H9 (cell line): ENCODE data around the gene GPATCH1. TPM values are rescaled to one million over a fixed set of nuclear protein-coding genes. Genes with fewer than 3 reads are reported as not detected.

Experiments used
- DNase-seq: peaks from one replicate; pipeline ENCODE4 v3.0.0-alpha.2; 2017
- H2AFZ ChIP-seq: one replicate; pipeline ENCODE4 v1.6.1; 2013; ENCODE audit warnings: mild to moderate bottlenecking, low read length, control low read depth, moderate library complexity
- H2AK5ac ChIP-seq: 2 replicates; pipeline ENCODE4 v1.6.1; 2013; ENCODE audit warnings: low read length, control low read depth, mixed read lengths; ENCODE audit not compliant: insufficient read length
- H2BK120ac ChIP-seq: one replicate; pipeline ENCODE4 v1.6.1; 2013; ENCODE audit warnings: low read depth, mild to moderate bottlenecking, low read length, control low read depth, inconsistent platforms; ENCODE audit not compliant: poor library complexity, severe bottlenecking
- H2BK12ac ChIP-seq: 2 replicates; pipeline ENCODE4 v1.6.1; 2013; ENCODE audit warnings: low read length, control low read depth, mixed read lengths, low read depth; ENCODE audit not compliant: insufficient read length
- H2BK15ac ChIP-seq: 2 replicates; pipeline ENCODE4 v1.6.1; 2013; ENCODE audit warnings: low read depth, low read length, control low read depth
- H2BK20ac ChIP-seq: one replicate; pipeline ENCODE4 v1.6.1; 2013; ENCODE audit warnings: low read depth, mild to moderate bottlenecking, low read length, control low read depth, inconsistent platforms; ENCODE audit not compliant: poor library complexity, severe bottlenecking
- H2BK5ac ChIP-seq: 2 replicates; pipeline ENCODE4 v1.6.1; 2013; ENCODE audit warnings: low read length, control low read depth, mixed read lengths; ENCODE audit not compliant: insufficient read length
- H3K14ac ChIP-seq: 2 replicates; pipeline ENCODE4 v1.6.1; 2013; ENCODE audit warnings: low read length, control low read depth; ENCODE audit not compliant: insufficient read depth
- H3K18ac ChIP-seq: 2 replicates; pipeline ENCODE4 v1.6.1; 2013; ENCODE audit warnings: low read depth, mild to moderate bottlenecking, mixed read lengths, low read length, control low read depth; ENCODE audit not compliant: insufficient read length
- H3K23ac ChIP-seq: 2 replicates; pipeline ENCODE4 v1.6.1; 2013; ENCODE audit warnings: low read length, control low read depth, mixed read lengths, low read depth; ENCODE audit not compliant: insufficient read length
- H3K23me2 ChIP-seq: 2 replicates; pipeline ENCODE4 v1.6.1; 2013; ENCODE audit warnings: low read depth, mild to moderate bottlenecking, mixed read lengths, low read length, control low read depth; ENCODE audit not compliant: insufficient read length, poor library complexity, severe bottlenecking
- H3K27ac ChIP-seq: 2 replicates; pipeline ENCODE4 v1.5.1; 2013; ENCODE audit warnings: low read length, control low read depth, mixed read lengths, low read depth; ENCODE audit not compliant: insufficient read length
- H3K27me3 ChIP-seq: 2 replicates; pipeline ENCODE4 v1.6.1; 2013; ENCODE audit warnings: low read length, control low read depth, inconsistent platforms; ENCODE audit not compliant: insufficient read depth
- H3K4ac ChIP-seq: 2 replicates; pipeline ENCODE4 v1.6.1; 2013; ENCODE audit warnings: low read depth, mild to moderate bottlenecking, control low read depth, inconsistent platforms, low read length, moderate library complexity
- H3K4me1 ChIP-seq: 2 replicates; pipeline ENCODE4 v1.6.1; 2013; ENCODE audit warnings: low read length, control low read depth, inconsistent platforms; ENCODE audit not compliant: insufficient read depth
- H3K4me2 ChIP-seq: 2 replicates; pipeline ENCODE4 v1.6.1; 2013; ENCODE audit warnings: low read length, control low read depth, mixed read lengths; ENCODE audit not compliant: insufficient read length, insufficient read depth
- H3K56ac ChIP-seq: 2 replicates; pipeline ENCODE4 v1.6.1; 2013; ENCODE audit warnings: low read depth, mild to moderate bottlenecking, mixed read lengths, low read length, control low read depth; ENCODE audit not compliant: insufficient read length
- H3K79me1 ChIP-seq: 2 replicates; pipeline ENCODE4 v1.6.1; 2013; ENCODE audit warnings: low read depth, mild to moderate bottlenecking, moderate library complexity, low read length, control low read depth, inconsistent platforms; ENCODE audit not compliant: insufficient read depth, poor library complexity, severe bottlenecking
- H3K79me2 ChIP-seq: 2 replicates; pipeline ENCODE4 v1.6.1; 2013; ENCODE audit warnings: low read length, control low read depth, inconsistent platforms; ENCODE audit not compliant: insufficient read depth
- H3K9ac ChIP-seq: 2 replicates; pipeline ENCODE4 v1.6.1; 2013; ENCODE audit warnings: low read length, control low read depth, mixed read lengths; ENCODE audit not compliant: insufficient read length; ENCODE audit errors: extremely low read depth
- H3K9me3 ChIP-seq: one replicate; pipeline ENCODE4 v1.6.1; 2013; ENCODE audit warnings: low read depth, low read length, inconsistent platforms; ENCODE audit not compliant: control insufficient read depth
- H3T11ph ChIP-seq: one replicate; pipeline ENCODE4 v1.6.1; 2013; ENCODE audit warnings: mild to moderate bottlenecking, low read length, control low read depth, inconsistent platforms
- H4K20me1 ChIP-seq: one replicate; pipeline ENCODE4 v1.6.1; 2013; ENCODE audit not compliant: control insufficient read depth, insufficient read length, insufficient read depth
- H4K5ac ChIP-seq: 2 replicates; pipeline ENCODE4 v1.6.1; 2013; ENCODE audit warnings: low read depth, mild to moderate bottlenecking, mixed read lengths, low read length, control low read depth; ENCODE audit not compliant: insufficient read length
- H4K8ac ChIP-seq: replicated peaks from 2 replicates; pipeline ENCODE4 v1.6.1; 2013; ENCODE audit warnings: low read length, control low read depth, mixed read lengths, low read depth; ENCODE audit not compliant: insufficient read length
- H4K91ac ChIP-seq: 2 replicates; pipeline ENCODE4 v1.6.1; 2013; ENCODE audit warnings: low read depth, mild to moderate bottlenecking, moderate library complexity, mixed read lengths, low read length, control low read depth; ENCODE audit not compliant: insufficient read length
- H3K27ac Mint-ChIP-seq, 3 experiments: 2 replicates in 2 of 3; 3 replicates in 1 of 3; pipeline ENCODE4 v1.8.0; 2020 to 2021; ENCODE audit warnings: mixed read lengths in 3 of 3, mild to moderate bottlenecking in 1 of 3, moderate library complexity in 1 of 3
- H3K27me3 Mint-ChIP-seq: 2 replicates; pipeline ENCODE4 v1.8.0; 2021; ENCODE audit warnings: low read depth, mild to moderate bottlenecking, moderate library complexity, mixed read lengths
- H3K36me3 Mint-ChIP-seq, 3 experiments: 2 replicates in 2 of 3; 3 replicates in 1 of 3; pipeline ENCODE4 v1.8.0; 2020 to 2021; ENCODE audit warnings: low read depth in 3 of 3, mixed read lengths in 3 of 3; ENCODE audit not compliant: insufficient read depth in 1 of 3
- H3K4me1 Mint-ChIP-seq, 2 experiments: 2 replicates each; pipeline ENCODE4 v1.8.0; 2020; ENCODE audit warnings: mixed read lengths in 2 of 2
- H3K4me3 Mint-ChIP-seq, 2 experiments: 2 replicates in 1 of 2; 3 replicates in 1 of 2; pipeline ENCODE4 v1.8.0; 2020 to 2021; ENCODE audit warnings: mild to moderate bottlenecking in 2 of 2, mixed read lengths in 2 of 2, moderate library complexity in 1 of 2
- H3K9me3 Mint-ChIP-seq, 2 experiments: 2 replicates in 1 of 2; 3 replicates in 1 of 2; pipeline ENCODE4 v1.8.0; 2020; ENCODE audit warnings: mild to moderate bottlenecking in 2 of 2, mixed read lengths in 2 of 2, moderate library complexity in 1 of 2
- WGBS: extraction: QIAGEN DNeasy Blood & Tissue Kit; methylation state at CpG from one replicate; pipeline ENCODE4 v1.1.7; 2013; ENCODE audit warnings: missing lambda C conversion rate, low lambda C conversion rate, mixed read lengths; ENCODE audit not compliant: insufficient read length; ENCODE audit errors: extremely low coverage; 5-methylcytosine and 5-hydroxymethylcytosine counted together
- total RNA-seq: library from RNA; stranded (reverse); gene quantifications from 2 replicates; pipeline ENCODE4 v1.2.1, GENCODE V29; 2021
- TF ChIP-seq, protein P1 (sequence below): fragments of 200-600 bp; sonication (generic); conservative IDR thresholded peaks from 3 replicates; pipeline ENCODE4 v1.8.0; 2021; ENCODE audit warnings: antibody characterized with exemption, mild to moderate bottlenecking

GPATCH1 gene
- total RNA-seq, 1 experiment from 2014 or later, result 11.7 TPM

DNA sequence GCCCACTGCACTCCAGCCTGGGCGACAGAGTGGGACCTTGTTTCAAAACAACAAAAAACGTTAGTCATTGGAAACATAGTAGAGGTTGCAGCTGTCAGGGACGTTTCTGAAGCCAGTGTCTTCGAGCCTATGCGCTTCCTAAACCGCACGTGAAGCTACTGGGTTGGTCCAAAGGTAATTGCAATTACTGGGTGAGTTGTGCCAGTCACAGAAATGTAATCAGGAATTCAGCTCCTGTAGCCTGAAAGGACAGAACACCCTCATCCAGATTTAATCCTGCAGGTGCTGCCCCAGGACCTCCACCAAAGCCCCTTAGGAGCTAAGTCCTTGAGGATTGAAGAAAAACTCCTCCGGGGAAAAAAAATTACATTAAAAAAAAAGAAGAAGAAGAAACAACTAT is 13.9 kb upstream of the GPATCH1 start:
- WGBS, result no CpG with 5 or more reads among the region's 8 CpGs
- Histone ChIP-seq H4K8ac (no peak overlapping the region), H2BK15ac (no peak overlapping the region), H2BK12ac (no peak overlapping the region), H3K27ac (no peak overlapping the region), H4K5ac (no peak overlapping the region), H3K18ac (no peak overlapping the region), H3T11ph (no peak overlapping the region), H2BK20ac (no peak overlapping the region), H2BK5ac (no peak overlapping the region), H3K9me3 (no peaks in the 10 kb centered on the region), H4K91ac (no peak overlapping the region), H3K4ac (no peak overlapping the region), H3K4me1 (no peaks in the 10 kb centered on the region; the same call in 1 of the 2 replicates), H3K9ac (no peak overlapping the region), H4K20me1 (no peaks in the 10 kb centered on the region), H2AK5ac (no peak overlapping the region), H3K79me2 (peaks cover 7% of the 10 kb centered on the region), H2BK120ac (no peak overlapping the region), H3K56ac (no peak overlapping the region), H3K27me3 (no peaks in the 10 kb centered on the region), H3K14ac (no peak overlapping the region), H2AFZ (no peak overlapping the region), H3K79me1 (peaks cover 4% of the 10 kb centered on the region), H3K23ac (no peak overlapping the region), H3K4me2 (no peak overlapping the region), H3K23me2 (peaks cover 18% of the 10 kb centered on the region)
- no peaks in the 10 kb centered on the region for H3K9me3 Mint-ChIP-seq
- H3K4me3 Mint-ChIP-seq, result no peak overlapping the region
- no peak for DNase-seq
- peaks cover 6% of the 10 kb centered on the region for H3K27me3 Mint-ChIP-seq
- H3K4me1 Mint-ChIP-seq, result peaks cover 10 to 13% of the 10 kb centered on the region in 2 experiments
- no peaks in the 10 kb centered on the region for H3K36me3 Mint-ChIP-seq
- H3K27ac Mint-ChIP-seq, result no peak overlapping the region; a peak in 1 of 7 replicates
- TF ChIP-seq, protein P1, sequence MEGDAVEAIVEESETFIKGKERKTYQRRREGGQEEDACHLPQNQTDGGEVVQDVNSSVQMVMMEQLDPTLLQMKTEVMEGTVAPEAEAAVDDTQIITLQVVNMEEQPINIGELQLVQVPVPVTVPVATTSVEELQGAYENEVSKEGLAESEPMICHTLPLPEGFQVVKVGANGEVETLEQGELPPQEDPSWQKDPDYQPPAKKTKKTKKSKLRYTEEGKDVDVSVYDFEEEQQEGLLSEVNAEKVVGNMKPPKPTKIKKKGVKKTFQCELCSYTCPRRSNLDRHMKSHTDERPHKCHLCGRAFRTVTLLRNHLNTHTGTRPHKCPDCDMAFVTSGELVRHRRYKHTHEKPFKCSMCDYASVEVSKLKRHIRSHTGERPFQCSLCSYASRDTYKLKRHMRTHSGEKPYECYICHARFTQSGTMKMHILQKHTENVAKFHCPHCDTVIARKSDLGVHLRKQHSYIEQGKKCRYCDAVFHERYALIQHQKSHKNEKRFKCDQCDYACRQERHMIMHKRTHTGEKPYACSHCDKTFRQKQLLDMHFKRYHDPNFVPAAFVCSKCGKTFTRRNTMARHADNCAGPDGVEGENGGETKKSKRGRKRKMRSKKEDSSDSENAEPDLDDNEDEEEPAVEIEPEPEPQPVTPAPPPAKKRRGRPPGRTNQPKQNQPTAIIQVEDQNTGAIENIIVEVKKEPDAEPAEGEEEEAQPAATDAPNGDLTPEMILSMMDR, result no peak
